Spleen (tissue), 7 donors: Measurements from ENCODE around the gene MDH2.

Source experiments
- POLR2A ChIP-seq, 3 donors: fragments of 450-650 bp; IDR thresholded peaks; one replicate each; pipeline ENCODE4 v1.5.1; 2017; ENCODE audit warnings: antibody characterized with exemption in 3 of 3, mild to moderate bottlenecking in 1 of 3
- TF ChIP-seq, protein P1 (sequence below), 11 experiments: fragments of 200-600 bp in 7 of 11; fragments of 450-650 bp in 4 of 11; sonication (generic) in 4 of 11; IDR thresholded peaks in 8 of 11; conservative IDR thresholded peaks in 3 of 11; 1 replicate in 7 of 11; 2 replicates in 4 of 11; pipeline versions ENCODE4 v1.4.0 to v1.8.0; 2016 to 2021; ENCODE audit warnings: antibody characterized with exemption in 11 of 11, inconsistent platforms in 4 of 11, mild to moderate bottlenecking in 1 of 11
- donor health status: DM: no; HTN: no; CAD: no; lungs with moderate emphysema.
- donor health status: DM: no; HTN: no; CAD: no.
- donor health status: DM: no; HTN: no; CAD: no.

DNA sequence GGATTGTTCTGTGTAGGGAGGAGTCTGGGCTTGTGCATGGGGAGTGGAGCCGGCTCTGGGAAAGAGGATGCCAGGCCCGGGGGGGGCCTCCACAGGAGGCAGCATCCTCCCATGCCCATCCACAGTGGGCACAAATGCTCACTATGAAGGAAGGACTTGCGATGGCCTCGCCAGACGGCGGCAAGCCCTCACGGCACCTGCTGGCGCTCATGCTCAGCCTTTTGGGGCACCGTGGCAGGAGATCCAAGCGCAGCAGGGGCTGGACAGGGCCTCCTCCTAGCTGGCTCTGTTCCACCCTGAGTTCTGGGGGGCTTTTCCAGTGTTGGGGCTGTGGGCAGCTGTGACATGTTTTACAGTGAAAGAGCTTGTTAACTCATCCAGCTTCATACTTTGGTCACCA is 15.2 kb downstream of the MDH2 start:
- TF ChIP-seq, protein P1, sequence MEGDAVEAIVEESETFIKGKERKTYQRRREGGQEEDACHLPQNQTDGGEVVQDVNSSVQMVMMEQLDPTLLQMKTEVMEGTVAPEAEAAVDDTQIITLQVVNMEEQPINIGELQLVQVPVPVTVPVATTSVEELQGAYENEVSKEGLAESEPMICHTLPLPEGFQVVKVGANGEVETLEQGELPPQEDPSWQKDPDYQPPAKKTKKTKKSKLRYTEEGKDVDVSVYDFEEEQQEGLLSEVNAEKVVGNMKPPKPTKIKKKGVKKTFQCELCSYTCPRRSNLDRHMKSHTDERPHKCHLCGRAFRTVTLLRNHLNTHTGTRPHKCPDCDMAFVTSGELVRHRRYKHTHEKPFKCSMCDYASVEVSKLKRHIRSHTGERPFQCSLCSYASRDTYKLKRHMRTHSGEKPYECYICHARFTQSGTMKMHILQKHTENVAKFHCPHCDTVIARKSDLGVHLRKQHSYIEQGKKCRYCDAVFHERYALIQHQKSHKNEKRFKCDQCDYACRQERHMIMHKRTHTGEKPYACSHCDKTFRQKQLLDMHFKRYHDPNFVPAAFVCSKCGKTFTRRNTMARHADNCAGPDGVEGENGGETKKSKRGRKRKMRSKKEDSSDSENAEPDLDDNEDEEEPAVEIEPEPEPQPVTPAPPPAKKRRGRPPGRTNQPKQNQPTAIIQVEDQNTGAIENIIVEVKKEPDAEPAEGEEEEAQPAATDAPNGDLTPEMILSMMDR (IDR thresholded peaks at IDR 0.05 in 8 of 11, conservative IDR thresholded peaks at IDR 0.05 in 3 of 11): no peak
- no peak for TF ChIP-seq POLR2A (IDR thresholded peaks at IDR 0.05)
